Stimulated activated CD4-positive, alpha-beta T cell treated with anti-CD3 and anti-CD28 coated beads, Interleukin-2, amount 100 ng/mL, for 48 hours (primary cell): ENCODE measurements around the gene JPH2.

Experiments used
- DNase-seq, 2 donors: peaks; one replicate each; pipeline ENCODE4 v3.0.0-alpha.2; 2020

The JPH2 gene

DNA sequence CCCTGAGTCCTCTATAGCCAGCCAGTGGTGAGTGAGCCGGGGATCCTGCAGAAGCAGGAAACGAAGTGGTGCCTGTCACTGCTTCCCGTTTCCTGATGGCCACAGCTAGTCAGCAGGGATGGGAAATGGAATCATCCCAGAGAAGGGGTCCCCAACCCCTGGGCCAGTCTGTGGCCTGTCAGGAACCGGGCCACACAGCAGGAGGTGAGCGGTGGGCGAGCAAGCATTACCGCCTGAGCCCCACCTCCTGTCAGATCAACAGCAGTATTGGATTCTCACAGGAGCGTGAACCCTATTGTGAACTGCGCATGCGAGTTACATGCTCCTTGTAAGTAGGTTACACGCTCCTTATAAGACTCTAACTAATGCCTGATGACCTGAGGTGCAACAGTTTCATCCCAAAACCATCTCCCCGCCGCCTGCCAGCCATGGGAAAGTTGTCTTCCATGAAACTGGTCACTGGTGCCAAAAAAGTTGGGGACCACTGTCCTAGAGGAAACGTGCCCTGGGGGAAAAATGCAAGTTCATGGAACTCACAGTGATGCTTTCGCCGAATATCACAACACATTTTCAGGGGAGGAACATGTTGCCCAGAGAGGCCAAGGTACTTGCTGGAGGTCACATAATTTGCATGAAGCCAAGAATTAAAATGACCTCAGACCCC, 113.8 kb downstream of the JPH2 start:
- DNase-seq, result no peak

DNA sequence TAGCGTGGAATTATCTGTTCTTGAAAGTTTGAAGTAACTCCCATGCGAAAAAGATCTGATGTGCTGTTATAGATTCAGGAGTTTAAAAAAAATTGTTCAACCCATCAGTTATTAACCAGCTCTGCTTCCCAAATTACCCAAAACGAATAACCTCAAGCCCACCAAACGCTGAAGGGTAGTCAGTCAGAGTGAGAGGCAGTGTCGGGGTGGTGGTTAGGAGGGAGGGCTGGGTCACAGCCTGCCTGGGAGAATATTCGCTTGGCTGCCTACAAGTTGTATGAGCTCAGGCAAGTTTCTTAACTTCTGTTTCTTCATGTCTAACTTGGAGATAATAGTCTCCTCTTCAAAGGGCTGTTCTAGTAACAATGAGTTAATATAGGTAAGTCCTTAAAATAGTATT, 114.6 kb downstream of the JPH2 start:
- DNase-seq, result no peak

- no peak for DNase-seq
These were observed 115.4 kb downstream of the JPH2 start for GRCh38 chr20:44071526-44072111.

GRCh38 chr20:44071057-44071456, 115.9 kb downstream of the JPH2 start:
- DNase-seq, result no peak

- no peak for DNase-seq
These were observed 116.7 kb downstream of the JPH2 start for GRCh38 chr20:44070139-44070900.

GRCh38 chr20:44069203-44070011, 117.6 kb downstream of the JPH2 start:
- DNase-seq, result peak; percentile 37

GRCh38 chr20:44068316-44069201, 118.4 kb downstream of the JPH2 start:
- DNase-seq, result no peak

DNA sequence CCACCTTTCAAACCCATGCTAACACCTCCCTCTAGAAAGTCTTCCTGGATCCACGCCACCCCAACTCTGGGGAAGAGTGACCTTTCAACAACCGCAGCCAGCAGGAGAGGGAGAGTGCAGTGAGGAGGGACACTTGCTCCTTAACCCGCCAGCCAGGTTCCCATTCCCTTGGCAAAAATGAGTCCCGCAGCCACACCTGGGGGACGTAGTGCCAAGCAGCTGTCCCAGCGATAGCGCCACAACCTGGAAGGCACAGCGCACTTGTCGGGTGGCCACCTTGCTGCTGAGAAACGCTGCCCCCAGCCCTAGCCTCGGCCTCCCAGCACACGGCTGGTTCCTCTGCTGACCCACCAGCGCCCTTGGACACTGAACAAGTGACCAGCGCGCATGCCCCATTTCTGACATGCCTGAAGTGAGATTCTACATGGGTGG, 119.3 kb downstream of the JPH2 start:
- no peak for DNase-seq

DNA sequence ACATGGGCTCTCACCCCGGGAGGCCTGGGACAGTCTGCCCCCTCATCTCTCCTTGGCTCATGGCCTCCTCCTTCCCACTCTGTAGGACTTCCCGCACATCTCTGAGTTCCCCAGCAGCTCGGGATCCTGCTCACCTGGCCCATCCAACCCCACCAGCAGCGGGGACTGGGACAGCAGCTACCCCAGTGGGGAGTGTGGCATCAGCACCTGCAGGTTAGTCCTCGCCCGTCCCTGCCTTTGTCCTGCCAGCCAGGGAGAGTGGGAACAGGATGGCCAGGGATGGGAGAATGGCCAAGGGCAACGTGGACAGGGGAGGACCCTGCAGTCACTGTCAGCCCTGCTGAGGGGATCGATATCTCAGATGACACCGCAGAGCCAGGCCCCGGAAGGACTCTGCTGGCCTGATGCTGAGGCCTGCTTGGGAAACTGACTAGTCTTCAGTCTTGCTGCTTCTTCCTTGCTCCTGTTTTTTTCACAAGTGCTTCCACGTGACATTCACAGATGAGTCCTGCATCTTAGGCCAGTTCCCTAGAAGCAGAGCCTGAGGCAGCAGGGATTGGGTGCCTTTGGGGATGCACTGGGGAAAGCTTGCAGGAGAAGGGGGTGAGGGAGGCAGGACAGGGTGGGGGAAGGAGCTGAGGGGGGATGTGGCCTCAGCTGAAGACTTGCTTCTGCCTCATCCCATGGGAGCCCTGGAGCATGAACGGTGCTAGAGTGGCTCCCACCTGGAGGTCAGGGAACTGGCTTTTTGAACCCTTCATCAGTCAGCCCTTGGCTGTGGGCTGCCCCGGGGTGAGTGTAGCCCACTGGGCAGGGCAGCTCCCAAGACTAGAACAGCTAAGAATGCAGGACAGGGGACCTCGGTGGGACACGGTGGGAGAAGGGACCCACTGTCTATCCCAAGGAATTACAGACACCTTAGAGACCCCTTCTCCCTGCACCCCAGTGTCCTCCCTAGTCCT, 120.1 kb downstream of the JPH2 start:
- no peak for DNase-seq

GRCh38 chr20:44065401-44066340, 121.3 kb downstream of the JPH2 start:
- DNase-seq, result no peak

- DNase-seq, result no peak
These were observed 122.2 kb downstream of the JPH2 start for GRCh38 chr20:44064501-44065400.
